Cardiac muscle cell (in vitro differentiated cells and primary cell): ENCODE measurements around the gene UTP14C. TPM values are rescaled to one million over a fixed set of nuclear protein-coding genes. Genes with fewer than 3 reads are reported as not detected.

Source experiments
- DNase-seq, 2 donors: peaks; one replicate each; pipeline versions ENCODE4 v3.0.0 to v3.0.0-alpha.2; 2010 to 2017; ENCODE audit warnings: low read depth in 1 of 2, low spot score in 1 of 2
- H3K27ac ChIP-seq: fragments of 200-600 bp; sonication (generic); 2 replicates; pipeline ENCODE4 v1.5.1; 2016
- H3K27me3 ChIP-seq: fragments of 200-600 bp; sonication (generic); 2 replicates; pipeline ENCODE4 v1.6.0; 2016; ENCODE audit warnings: control low read depth
- H3K36me3 ChIP-seq: fragments of 200-600 bp; sonication (generic); 2 replicates; pipeline ENCODE4 v1.5.1; 2016; ENCODE audit warnings: control low read depth
- H3K4me1 ChIP-seq: fragments of 200-600 bp; sonication (generic); 2 replicates; pipeline ENCODE4 v1.8.1; 2017; ENCODE audit warnings: low read depth, mild to moderate bottlenecking, mixed run types
- H3K4me3 ChIP-seq: fragments of 200-600 bp; sonication (generic); 2 replicates; pipeline ENCODE4 v1.5.1; 2016; ENCODE audit warnings: mild to moderate bottlenecking
- H3K9me3 ChIP-seq: fragments of 200-600 bp; sonication (generic); 2 replicates; pipeline ENCODE4 v1.5.1; 2017; ENCODE audit warnings: low read depth, mild to moderate bottlenecking, control low read depth
- CTCF ChIP-seq: IDR thresholded peaks from 2 replicates; pipeline ENCODE4 v1.5.1; 2012; ENCODE audit warnings: low read depth, mild to moderate bottlenecking, low read length
- polyA plus RNA-seq: library from polyadenylated mRNA; unstranded; fragments of >200 nt; fragmentation: Nextera tagmentation; extraction: Ambion mirVana; gene quantifications from 2 replicates; pipeline ENCODE4 v1.2.1, GENCODE V29; 2016
- total RNA-seq: library from RNA; depleted of rRNA; stranded (reverse); fragments of >200 nt; gene quantifications from 2 replicates; pipeline ENCODE4 v1.2.3, GENCODE V29; 2016

Gene UTP14C
- 9.5 and 12.6 TPM in 2 replicates for total RNA-seq
- polyA plus RNA-seq: 8.0 TPM in 2 replicates

- peaks cover 29% of the 10 kb centered on the region for H3K36me3 ChIP-seq
- no peak for DNase-seq
- no peaks in the 10 kb centered on the region for H3K27me3 ChIP-seq
- H3K4me1 ChIP-seq: no peaks in the 10 kb centered on the region
- TF ChIP-seq CTCF: no peak
- H3K9me3 ChIP-seq: no peaks in the 10 kb centered on the region
- no peak within 1 kb of the TSS for H3K27ac ChIP-seq
- H3K4me3 ChIP-seq: no peak within 1 kb of the TSS
These were observed at the start of gene UTP14C for GRCh38 chr13:52024481-52024880. TSS of gene UTP14C (plus strand) at chr13:52024691. CDS start at chr13:52028805, 4,114 bp downstream.

GRCh38 chr13:51976423-51976822 is 48.1 kb upstream of the UTP14C start:
- H3K27me3 ChIP-seq: no peaks in the 10 kb centered on the region
- H3K36me3 ChIP-seq: no peaks in the 10 kb centered on the region
- H3K4me3 ChIP-seq: no peak overlapping the region
- peaks cover 4% of the 10 kb centered on the region for H3K4me1 ChIP-seq
- H3K27ac ChIP-seq: no peak overlapping the region
- no peaks in the 10 kb centered on the region for H3K9me3 ChIP-seq
- no peak for DNase-seq
- no peak for TF ChIP-seq CTCF

- Histone ChIP-seq H3K4me1 (peaks cover 4% of the 10 kb centered on the region), H3K4me3 (no peak overlapping the region), H3K27ac (no peak overlapping the region), H3K9me3 (no peaks in the 10 kb centered on the region), H3K36me3 (no peaks in the 10 kb centered on the region), H3K27me3 (no peaks in the 10 kb centered on the region)
- TF ChIP-seq CTCF: no peak
- no peak for DNase-seq
These were observed 47.6 kb upstream of the UTP14C start for GRCh38 chr13:51976890-51977289.

- H3K4me1 ChIP-seq: peaks cover 4% of the 10 kb centered on the region
- H3K27me3 ChIP-seq: no peaks in the 10 kb centered on the region
- no peak overlapping the region for H3K27ac ChIP-seq
- DNase-seq: no peak
- TF ChIP-seq CTCF: no peak
- no peak overlapping the region for H3K4me3 ChIP-seq
- H3K9me3 ChIP-seq: no peaks in the 10 kb centered on the region
- no peaks in the 10 kb centered on the region for H3K36me3 ChIP-seq
These were observed 46.9 kb upstream of the UTP14C start for GRCh38 chr13:51977625-51978024.

- H3K27me3 ChIP-seq: no peaks in the 10 kb centered on the region
- no peak for TF ChIP-seq CTCF
- peaks cover 4% of the 10 kb centered on the region for H3K4me1 ChIP-seq
- no peaks in the 10 kb centered on the region for H3K9me3 ChIP-seq
- DNase-seq: peak in 1 of 2 donors; percentile 23
- H3K36me3 ChIP-seq: no peaks in the 10 kb centered on the region
- H3K4me3 ChIP-seq: no peak overlapping the region
- H3K27ac ChIP-seq: no peak overlapping the region
These were observed 45.5 kb upstream of the UTP14C start for GRCh38 chr13:51978796-51979556.
